H1 (cell line): ENCODE measurements around the gene YIPF5. TPM values are rescaled to one million over a fixed set of nuclear protein-coding genes. Genes with fewer than 3 reads are reported as not detected.

Source experiments
- CBX8 ChIP-seq: fragments of 300-800, 300-1000 bp; sonication (generic); IDR thresholded peaks from 2 replicates; pipeline ENCODE4 v1.7.1; 2016; ENCODE audit warnings: low read depth, low read length, borderline replicate concordance
- MAFK ChIP-seq: IDR thresholded peaks from 2 replicates; pipeline ENCODE4 v1.6.1; 2012; ENCODE audit warnings: low read depth, mild to moderate bottlenecking, improper control_type of control experiment, low read length
- PHF8 ChIP-seq: fragments of 200-600 bp; sonication (generic); conservative IDR thresholded peaks from 2 replicates; pipeline ENCODE4 v1.7.1; 2012; ENCODE audit warnings: low read depth, mild to moderate bottlenecking, inconsistent platforms, low read length, moderate library complexity
- RNF2 ChIP-seq: fragments of 200-900, 300-1000 bp; sonication (generic); IDR thresholded peaks from 2 replicates; pipeline ENCODE4 v1.7.1; 2016; ENCODE audit warnings: borderline replicate concordance, low read depth, mild to moderate bottlenecking, antibody characterized with exemption, low read length; ENCODE audit not compliant: poor library complexity, severe bottlenecking; ENCODE audit errors: missing control alignments
- SP2 ChIP-seq: IDR thresholded peaks from 2 replicates; pipeline ENCODE4 v1.6.1; 2012; ENCODE audit warnings: mild to moderate bottlenecking, low read length, inconsistent platforms
- SUZ12 ChIP-seq: fragments of 200-600 bp; sonication (generic); IDR thresholded peaks from 2 replicates; pipeline ENCODE4 v1.6.1; 2012; ENCODE audit warnings: mild to moderate bottlenecking, inconsistent platforms, low read length, moderate library complexity, mixed read lengths
- polyA plus RNA-seq, 7 experiments: library from polyadenylated mRNA; depleted of rRNA in 3 of 7; stranded (reverse) in 5 of 7; unstranded in 2 of 7; fragments of >200 nt in 5 of 7; fragments of 200-250 nt in 2 of 7; gene quantifications; 1 replicate in 5 of 7; 2 replicates in 1 of 7; 4 replicates in 1 of 7; pipeline versions ENCODE4 v1.2.1 to v1.2.3, GENCODE V29; 2011 to 2013; ENCODE audit warnings: missing spikeins in 2 of 7, mixed read lengths in 2 of 7
- total RNA-seq: library from RNA; stranded (reverse); fragmentation: NEBNext Ultra II Directional; extraction: Animal tissue kit (Norgen Biotek cat#: 25700); gene quantifications from 2 replicates; pipeline ENCODE4 v1.2.1, GENCODE V29; 2021

YIPF5 gene
- total and polyA plus RNA-seq, 2 of the 8 experiments (the other 6 are each of a cell fraction or from before 2014, with no cell fraction given), result 27.6 to 33.6 TPM

GRCh38 chr5:144202726-144203125 lies 32.3 kb upstream of the YIPF5 start (continued):
- TF ChIP-seq SP2 (no peak), MAFK (no peak), PHF8 (no peak), RNF2 (no peak), CBX8 (no peak), SUZ12 (no peak)
